IMR-90 (cell line): Measurements from ENCODE around the gene RUSF1. TPM values are rescaled to one million over a fixed set of nuclear protein-coding genes. Genes with fewer than 3 reads are reported as not detected.

Experiments used
- ATAC-seq: fragments of 200-7000 bp; cut with Tn5 transposase; 2 replicates; pipeline ENCODE4 v1.9.1; 2020; ENCODE audit warnings: low read depth, mild to moderate bottlenecking, moderate library complexity
- BruUV-seq: library from RNA; stranded (reverse); fragments of 400-500 nt; replicated peaks from 2 replicates; lab custom pipeline; 2021; lab: Mats Ljungman, UMichigan
- CTCF ChIA-PET: fragments of 300-600 bp; formaldehyde crosslinking; extraction: SDS; loops from one replicate; lab custom pipeline; 2021; ENCODE audit warnings: antibody characterized with exemption; lab: Yijun Ruan, JAX
- POLR2A ChIA-PET: fragments of 300-600 bp; sonication (Branson Sonifier 250); formaldehyde crosslinking; loops from one replicate; lab custom pipeline; 2022; ENCODE audit warnings: antibody characterized with exemption; ENCODE audit not compliant: unreplicated experiment; lab: Charles Lee
- DNase-seq: peaks from one replicate; pipeline ENCODE4 v3.0.0; 2013
- H2AFZ ChIP-seq: replicated peaks from 2 replicates; pipeline ENCODE3; 2013; ENCODE audit warnings: low read length, mild to moderate bottlenecking; ENCODE audit not compliant: poor library complexity
- H2AK5ac ChIP-seq: 2 replicates; pipeline ENCODE4 v1.6.1; 2013; ENCODE audit warnings: low read depth, low read length, inconsistent platforms
- H2AK9ac ChIP-seq: replicated peaks from 2 replicates; pipeline ENCODE3; 2013; ENCODE audit warnings: mild to moderate bottlenecking, low read depth, low read length, moderate library complexity; ENCODE audit not compliant: poor library complexity
- H2BK120ac ChIP-seq: 2 replicates; pipeline ENCODE4 v1.6.1; 2013; ENCODE audit warnings: low read depth, low read length, inconsistent platforms
- H2BK15ac ChIP-seq: 3 replicates; pipeline ENCODE4 v1.6.1; 2013; ENCODE audit warnings: low read depth, low read length, inconsistent platforms
- H2BK20ac ChIP-seq: 2 replicates; pipeline ENCODE4 v1.6.1; 2013; ENCODE audit warnings: low read depth, mild to moderate bottlenecking, inconsistent platforms, low read length, moderate library complexity
- H2BK5ac ChIP-seq: 2 replicates; pipeline ENCODE4 v1.6.1; 2013; ENCODE audit warnings: mild to moderate bottlenecking, low read depth, low read length, inconsistent platforms; ENCODE audit not compliant: poor library complexity, severe bottlenecking
- H3K14ac ChIP-seq: replicated peaks from 2 replicates; pipeline ENCODE4 v1.6.1; 2013; ENCODE audit warnings: low read depth, low read length, inconsistent platforms
- H3K18ac ChIP-seq: 2 replicates; pipeline ENCODE4 v1.6.1; 2013; ENCODE audit warnings: low read depth, low read length, control low read depth
- H3K23ac ChIP-seq: 2 replicates; pipeline ENCODE4 v1.6.1; 2013; ENCODE audit warnings: low read depth, low read length, inconsistent platforms
- H3K27ac ChIP-seq: 2 replicates; pipeline ENCODE4 v1.5.1; 2013; ENCODE audit warnings: mild to moderate bottlenecking, control low read depth, low read length; ENCODE audit not compliant: insufficient read depth
- H3K27me3 ChIP-seq: 2 replicates; pipeline ENCODE4 v1.6.1; 2013; ENCODE audit warnings: low read length; ENCODE audit not compliant: control insufficient read depth, insufficient read depth
- H3K36me3 ChIP-seq: 2 replicates; pipeline ENCODE4 v1.6.1; 2013; ENCODE audit warnings: low read length, mixed read lengths; ENCODE audit not compliant: control insufficient read depth, insufficient read depth
- H3K4ac ChIP-seq: 2 replicates; pipeline ENCODE4 v1.6.1; 2013; ENCODE audit warnings: low read depth, low read length, inconsistent platforms
- H3K4me1 ChIP-seq: 2 replicates; pipeline ENCODE4 v1.6.1; 2013; ENCODE audit warnings: low read length, mixed read lengths; ENCODE audit not compliant: control insufficient read depth, insufficient read depth
- H3K4me2 ChIP-seq: 2 replicates; pipeline ENCODE4 v1.6.1; 2013; ENCODE audit warnings: low read depth, mild to moderate bottlenecking, control low read depth, low read length, moderate library complexity
- H3K4me3 ChIP-seq: 2 replicates; pipeline ENCODE4 v1.5.1; 2013; ENCODE audit warnings: low read depth, mild to moderate bottlenecking, control low read depth, low read length, moderate library complexity; ENCODE audit not compliant: insufficient read depth
- H3K56ac ChIP-seq: 2 replicates; pipeline ENCODE4 v1.6.1; 2013; ENCODE audit warnings: low read length, inconsistent platforms; ENCODE audit not compliant: insufficient read depth; ENCODE audit errors: extremely low read depth
- H3K79me1 ChIP-seq, 2 experiments: 2 replicates each; pipeline ENCODE4 v1.6.1; 2013; ENCODE audit warnings: low read length in 2 of 2, inconsistent platforms in 1 of 2, low read depth in 1 of 2
- H3K9ac ChIP-seq: 2 replicates; pipeline ENCODE4 v1.6.1; 2013; ENCODE audit warnings: low read depth, low read length, control low read depth
- H3K9me1 ChIP-seq: 2 replicates; pipeline ENCODE4 v1.6.1; 2013; ENCODE audit warnings: low read length, inconsistent platforms; ENCODE audit not compliant: insufficient read depth
- H3K9me3 ChIP-seq: 2 replicates; pipeline ENCODE4 v1.6.1; 2013; ENCODE audit warnings: low read length; ENCODE audit not compliant: control insufficient read depth, insufficient read depth
- H4K20me1 ChIP-seq: 2 replicates; pipeline ENCODE4 v1.6.1; 2013; ENCODE audit warnings: low read length, inconsistent platforms; ENCODE audit not compliant: insufficient read depth
- H4K5ac ChIP-seq: 2 replicates; pipeline ENCODE4 v1.6.1; 2013; ENCODE audit warnings: mild to moderate bottlenecking, low read depth, low read length, control low read depth
- H4K8ac ChIP-seq, 2 experiments: 2 replicates each; pipeline ENCODE4 v1.6.1; 2013; ENCODE audit warnings: low read depth in 2 of 2, low read length in 2 of 2, control low read depth in 1 of 2, inconsistent platforms in 1 of 2
- H4K91ac ChIP-seq: 2 replicates; pipeline ENCODE4 v1.6.1; 2013; ENCODE audit warnings: low read depth, low read length, inconsistent platforms; ENCODE audit not compliant: insufficient read depth
- MAZ ChIP-seq: IDR thresholded peaks from 2 replicates; pipeline ENCODE4 v1.6.1; 2012; ENCODE audit warnings: low read depth, mild to moderate bottlenecking, low read length, improper control_type of control experiment, moderate library complexity, borderline replicate concordance
- NFE2L2 ChIP-seq: fragments of 150-350 bp; IDR thresholded peaks from 2 replicates; pipeline ENCODE4 v1.6.1; 2016; ENCODE audit warnings: low read depth, mild to moderate bottlenecking, low read length
- RFX5 ChIP-seq: IDR thresholded peaks from 2 replicates; pipeline ENCODE4 v1.8.0; 2012; ENCODE audit warnings: low read depth, mild to moderate bottlenecking, low read length, moderate library complexity
- WGBS, 2 experiments: methylation state at CpG; one replicate each; pipeline versions ENCODE4 v1.1.5 to v1.1.7; 2013; ENCODE audit warnings: missing lambda C conversion rate in 2 of 2; ENCODE audit not compliant: insufficient read length in 1 of 2; ENCODE audit errors: extremely low coverage in 2 of 2; 5-methylcytosine and 5-hydroxymethylcytosine counted together
- dilution Hi-C: fragments of 300-500 bp; cut with HindIII; formaldehyde crosslinking; loops from one replicate; pipeline ENCODE4 v1.14.3; 2018; ENCODE audit warnings: low sequenced_read_pairs; ENCODE audit not compliant: unreplicated experiment
- in situ Hi-C: fragments of 300-500 bp; cut with MboI; formaldehyde crosslinking; loops from 3 replicates; pipeline ENCODE4 v1.14.3; 2019; ENCODE audit warnings: low sequenced_read_pairs, inconsistent platforms, mixed read lengths
- intact Hi-C: fragments of 100-400 bp; cut with micrococcal nuclease; formaldehyde crosslinking; loops from 2 replicates; pipeline ENCODE4 v1.10.0; 2022
- polyA plus RNA-seq, 3 experiments: library from polyadenylated mRNA; depleted of rRNA; stranded (reverse); fragments of >200 nt; gene quantifications; 2 replicates each; pipeline ENCODE4 v1.2.3, GENCODE V29; 2012; ENCODE audit warnings: low replicate concordance in 1 of 3
- total RNA-seq: library from RNA; depleted of rRNA; stranded (reverse); fragments of >200 nt; gene quantifications from 2 replicates; pipeline ENCODE4 v1.2.3, GENCODE V29; 2012

The RUSF1 gene
- total and polyA plus RNA-seq, 2 of the 4 experiments (the other 2 are of a cell fraction), result 22.9 to 65.0 TPM

DNA sequence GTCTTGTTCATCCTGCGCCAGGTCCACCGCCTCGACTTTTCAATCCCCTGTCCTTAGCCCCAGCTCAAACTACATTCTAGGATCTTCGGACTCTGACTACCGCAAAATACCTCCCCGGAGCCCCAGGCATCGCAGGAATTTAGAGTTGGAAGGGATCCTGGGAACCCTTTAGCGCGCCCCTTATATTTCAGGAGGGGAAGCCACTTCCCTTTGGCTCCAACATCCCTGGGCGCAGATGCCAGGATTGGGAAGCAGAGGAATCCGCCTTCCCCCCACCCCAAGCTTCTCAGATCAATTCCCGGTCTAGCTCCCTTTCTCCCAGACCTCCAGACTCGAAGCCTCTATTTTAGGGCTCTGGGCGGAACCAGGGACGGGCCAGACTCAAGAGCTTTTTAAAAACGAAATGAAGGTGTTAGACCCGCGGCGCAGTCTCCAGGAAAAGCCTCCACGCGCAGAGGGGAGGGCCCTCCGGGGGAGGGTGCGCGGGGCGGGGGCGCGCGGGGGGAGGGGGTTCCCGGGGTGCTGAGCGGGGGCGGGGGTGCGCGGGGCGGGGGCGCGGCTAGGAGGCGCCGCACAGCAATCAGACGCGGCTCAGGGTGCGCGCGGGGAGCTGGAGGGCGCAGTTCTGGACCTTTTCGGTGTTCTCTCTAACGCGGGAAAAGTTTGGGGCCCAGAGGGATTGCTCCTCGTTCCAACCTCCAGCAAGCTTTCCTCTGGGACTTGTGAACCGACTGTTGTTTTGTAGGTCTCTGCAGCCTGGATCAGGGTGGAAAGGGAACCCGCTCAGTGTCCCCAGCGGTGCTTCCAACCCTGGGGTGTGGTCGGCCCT lies 21.1 kb upstream of the RUSF1 start (continued):
- TF ChIP-seq MAZ (no peak), RFX5 (no peak)

DNA sequence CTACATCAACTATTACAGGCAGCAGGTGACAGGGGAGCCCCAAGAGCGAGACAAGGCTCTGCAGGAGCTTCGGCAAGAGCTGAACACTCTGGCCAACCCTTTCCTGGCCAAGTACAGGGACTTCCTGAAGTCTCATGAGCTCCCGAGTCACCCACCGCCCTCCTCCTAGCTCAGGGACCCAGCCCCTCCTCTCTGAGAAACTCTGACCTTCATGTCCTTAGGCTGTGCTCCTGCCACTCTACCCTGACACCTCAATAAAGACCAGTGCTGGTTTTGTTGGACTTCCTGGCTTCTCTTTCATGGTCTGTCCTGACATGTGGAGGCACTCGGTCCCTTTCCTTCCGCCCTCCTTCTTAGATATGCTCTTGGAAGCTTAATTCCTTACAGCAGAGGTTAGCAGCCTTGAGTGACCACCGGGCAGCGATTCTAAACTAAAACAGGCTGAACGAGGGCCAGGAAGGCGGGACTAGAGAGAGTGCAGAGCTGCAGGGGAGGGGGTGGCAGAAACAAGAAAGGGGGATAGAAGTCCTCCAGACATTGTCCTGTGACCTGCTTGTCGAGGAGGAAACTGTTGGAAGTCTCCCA lies 20.4 kb upstream of the RUSF1 start:
- 0 out of 2 replicates have a peak, but pooled peaks have one; percentile 5 for TF ChIP-seq MAZ
- TF ChIP-seq NFE2L2, result no peak
- CTCF ChIA-PET, result no interaction called here
- Histone ChIP-seq H2AK9ac (no peak overlapping the region), H3K9me3 (no peaks in the 10 kb centered on the region), H4K5ac (no peak overlapping the region), H2BK20ac (no peak overlapping the region), H3K36me3 (no peaks in the 10 kb centered on the region), H3K23ac (no peak overlapping the region; the same call in 1 of the 2 replicates), H3K4me3 (peak overlapping the region; percentile 39), H2BK120ac (no peak overlapping the region; the same call in 1 of the 2 replicates), H2BK5ac (no peak overlapping the region), H3K79me1 (no peaks in the 10 kb centered on the region), H3K4ac (no peak overlapping the region), H3K4me2 (peak overlapping the region; percentile 51), H3K4me1 (peaks cover 4% of the 10 kb centered on the region; the same call in 1 of the 2 replicates), H2AK5ac (no peak overlapping the region), H3K27ac (0 out of 2 replicates have a peak overlapping the region, but pooled peaks have one; percentile 3), H3K9me1 (no peaks in the 10 kb centered on the region), H4K8ac (no peak overlapping the region), H2BK15ac (no peak overlapping the region), H2AFZ (peak overlapping the region; percentile 69), H3K56ac (no peak overlapping the region), H3K9ac (peak overlapping the region; percentile 6; the same call in 1 of the 2 replicates), H3K14ac (no peak overlapping the region), H3K27me3 (peaks cover 25% of the 10 kb centered on the region), H4K20me1 (no peaks in the 10 kb centered on the region), H3K18ac (no peak overlapping the region), H4K91ac (no peak overlapping the region)
- no peak for DNase-seq
- intact Hi-C loops (loop anchor here (2.0 kb wide), 1 partner anchor 20 kb away; the partner anchor contains the start of gene RUSF1), in situ Hi-C loops (no loop called here), dilution Hi-C loops (no loop called here)
- ATAC-seq, result peak; percentile 46
- no TSS peak for BruUV-seq
- POLR2A ChIA-PET, result interaction anchor here (0.6 kb wide), 1 partner anchor 306 kb away, joined by 7 read pairs; no protein-coding TSS in a partner anchor
- WGBS, 2 experiments, result 0% methylated on average over 1 of the region's 11 CpGs; no CpG with 5 or more reads in 1 of the 2 experiments
